B cell (primary cell): Measurements from ENCODE around the gene SSH3. TPM values are rescaled to one million over a fixed set of nuclear protein-coding genes. Genes with fewer than 3 reads are reported as not detected.

Source experiments
- ATAC-seq: fragments of 200-7000 bp; cut with Tn5 transposase; one replicate; pipeline ENCODE4 v1.10.0; 2021; ENCODE audit warnings: low read depth, mild to moderate bottlenecking, moderate number of reproducible peaks, moderate library complexity
- CTCF ChIA-PET: fragments of 350-600 bp; sonication (Branson Sonifier 250); formaldehyde crosslinking; loops from one replicate; lab custom pipeline; 2021; ENCODE audit warnings: antibody characterized with exemption, inconsistent platforms; lab: Charles Lee
- POLR2A ChIA-PET: fragments of 350-600 bp; sonication (Branson Sonifier 250); formaldehyde crosslinking; loops from one replicate; lab custom pipeline; 2021; ENCODE audit warnings: antibody characterized with exemption; lab: Charles Lee
- DNase-seq: peaks from one replicate; pipeline ENCODE4 v3.0.0; 2013
- H2AFZ ChIP-seq: 2 replicates; pipeline ENCODE4 v1.6.1; 2012; ENCODE audit warnings: mild to moderate bottlenecking, low read depth, low read length; ENCODE audit not compliant: insufficient read depth, poor library complexity, severe bottlenecking
- H3K27ac ChIP-seq, 2 donors: 1 replicate in 1 of 2; 2 replicates in 1 of 2; pipeline ENCODE4 v1.5.1; 2012 to 2013; ENCODE audit warnings: low read length in 2 of 2, mild to moderate bottlenecking in 2 of 2, moderate library complexity in 1 of 2
- H3K27me3 ChIP-seq, 4 experiments: fragments of 200-600 bp in 1 of 4; sonication (generic) in 1 of 4; replicated peaks in 1 of 4; 1 replicate in 2 of 4; 2 replicates in 2 of 4; pipeline versions ENCODE4 v1.6.1 to v1.7.0; 2013 to 2016; ENCODE audit warnings: low read length in 3 of 4, mild to moderate bottlenecking in 2 of 4, mixed read lengths in 1 of 4, moderate library complexity in 1 of 4; ENCODE audit not compliant: insufficient read depth in 4 of 4, control insufficient read depth in 3 of 4; ENCODE audit errors: control extremely low read depth in 1 of 4
- H3K36me3 ChIP-seq, 2 experiments: replicated peaks in 1 of 2; 1 replicate in 1 of 2; 2 replicates in 1 of 2; pipeline versions ENCODE4 v1.6.1 to v1.7.1; 2013; ENCODE audit warnings: low read length in 1 of 2; ENCODE audit not compliant: insufficient read depth in 2 of 2, control insufficient read depth in 1 of 2; ENCODE audit errors: control extremely low read depth in 1 of 2, extremely low read depth in 1 of 2
- H3K4me1 ChIP-seq, 2 donors: fragments of 200-600 bp in 1 of 2; sonication (generic) in 1 of 2; 1 replicate in 1 of 2; 2 replicates in 1 of 2; pipeline versions ENCODE4 v1.5.1 to v1.6.1; 2013 to 2017; ENCODE audit warnings: low read length in 2 of 2; ENCODE audit not compliant: control insufficient read depth in 2 of 2, insufficient read depth in 2 of 2
- H3K4me2 ChIP-seq: replicated peaks from 2 replicates; pipeline ENCODE3; 2012; ENCODE audit warnings: mild to moderate bottlenecking, low read depth, low read length; ENCODE audit not compliant: poor library complexity, severe bottlenecking
- H3K4me3 ChIP-seq, 5 experiments: fragments of 200-600 bp in 1 of 5; sonication (generic) in 1 of 5; 1 replicate in 3 of 5; 2 replicates in 2 of 5; pipeline versions ENCODE4 v1.5.1 to v1.7.0; 2011 to 2016; ENCODE audit warnings: low read length in 4 of 5, mild to moderate bottlenecking in 4 of 5, low read depth in 2 of 5, control low read depth in 1 of 5, moderate library complexity in 1 of 5; ENCODE audit not compliant: insufficient read depth in 1 of 5; ENCODE audit errors: control extremely low read depth in 1 of 5, extremely low read depth in 1 of 5
- H3K79me2 ChIP-seq: fragments of 200-600 bp; sonication (generic); one replicate; pipeline ENCODE4 v1.6.0; 2016; ENCODE audit warnings: low read length; ENCODE audit not compliant: control insufficient read depth, insufficient read depth
- H3K9ac ChIP-seq: fragments of 200-600 bp; sonication (generic); 2 replicates; pipeline ENCODE4 v1.6.1; 2017; ENCODE audit warnings: mild to moderate bottlenecking, low read length, moderate library complexity
- H3K9me3 ChIP-seq, 3 donors: one replicate each; pipeline versions ENCODE4 v1.6.1 to v1.7.1; 2013; ENCODE audit warnings: low read length in 2 of 3; ENCODE audit not compliant: control insufficient read depth in 2 of 3, insufficient read depth in 1 of 3; ENCODE audit errors: control extremely low read depth in 1 of 3
- H4K20me1 ChIP-seq: 2 replicates; pipeline ENCODE4 v1.6.0; 2012; ENCODE audit warnings: mild to moderate bottlenecking, low read length; ENCODE audit not compliant: insufficient read depth, control insufficient read depth, poor library complexity, severe bottlenecking
- H3K27ac Mint-ChIP-seq: one replicate; pipeline ENCODE4 v1.8.0; 2021; ENCODE audit warnings: mixed read lengths
- H3K27me3 Mint-ChIP-seq: one replicate; pipeline ENCODE4 v1.8.0; 2021; ENCODE audit warnings: mixed read lengths
- H3K4me1 Mint-ChIP-seq: one replicate; pipeline ENCODE4 v1.8.0; 2021; ENCODE audit warnings: mixed read lengths
- H3K4me3 Mint-ChIP-seq: one replicate; pipeline ENCODE4 v1.8.0; 2021; ENCODE audit warnings: mixed read lengths
- H3K9me3 Mint-ChIP-seq: one replicate; pipeline ENCODE4 v1.8.0; 2022; ENCODE audit warnings: mixed read lengths; ENCODE audit not compliant: insufficient read depth
- CTCF ChIP-seq: fragments of 200-600 bp; IDR thresholded peaks from one replicate; pipeline ENCODE4 v1.8.0; 2022; ENCODE audit warnings: antibody characterized with exemption, mild to moderate bottlenecking
- EZH2 ChIP-seq: IDR thresholded peaks from 2 replicates; pipeline ENCODE4 v1.6.1; 2012; ENCODE audit warnings: borderline replicate concordance, low read depth, mild to moderate bottlenecking, moderate library complexity, low read length; ENCODE audit not compliant: insufficient read depth, poor library complexity, severe bottlenecking
- WGBS: methylation state at CpG from one replicate; pipeline ENCODE4 v1.1.5; 2013; ENCODE audit warnings: missing lambda C conversion rate; ENCODE audit not compliant: insufficient coverage; 5-methylcytosine and 5-hydroxymethylcytosine counted together
- intact Hi-C: fragments of 100-400 bp; cut with micrococcal nuclease; formaldehyde crosslinking; loops from one replicate; pipeline ENCODE4 v1.10.0; 2022
- polyA minus RNA-seq: library from RNA; depleted of rRNA, polyadenylated mRNA; stranded (reverse); fragments of >200 nt; gene quantifications from 2 replicates; pipeline ENCODE4 v1.2.3, GENCODE V29; 2012
- polyA plus RNA-seq: library from polyadenylated mRNA; depleted of rRNA; stranded (reverse); fragments of >200 nt; gene quantifications from 2 replicates; pipeline ENCODE4 v1.2.3, GENCODE V29; 2012
- total RNA-seq, 2 donors: library from RNA; stranded (reverse); fragments of 120-200 nt in 1 of 2; gene quantifications; 1 replicate in 1 of 2; 2 replicates in 1 of 2; pipeline versions ENCODE4 v1.2.3 to v1.2.4, GENCODE V29; 2013 to 2022

SSH3 gene
- total RNA-seq (7.2 and 8.5 TPM in 2 replicates), polyA plus RNA-seq (4.0 and 4.3 TPM in 2 replicates), polyA minus RNA-seq (2.7 and 4.2 TPM in 2 replicates)
- total RNA-seq (2013), result 0.89 TPM

DNA sequence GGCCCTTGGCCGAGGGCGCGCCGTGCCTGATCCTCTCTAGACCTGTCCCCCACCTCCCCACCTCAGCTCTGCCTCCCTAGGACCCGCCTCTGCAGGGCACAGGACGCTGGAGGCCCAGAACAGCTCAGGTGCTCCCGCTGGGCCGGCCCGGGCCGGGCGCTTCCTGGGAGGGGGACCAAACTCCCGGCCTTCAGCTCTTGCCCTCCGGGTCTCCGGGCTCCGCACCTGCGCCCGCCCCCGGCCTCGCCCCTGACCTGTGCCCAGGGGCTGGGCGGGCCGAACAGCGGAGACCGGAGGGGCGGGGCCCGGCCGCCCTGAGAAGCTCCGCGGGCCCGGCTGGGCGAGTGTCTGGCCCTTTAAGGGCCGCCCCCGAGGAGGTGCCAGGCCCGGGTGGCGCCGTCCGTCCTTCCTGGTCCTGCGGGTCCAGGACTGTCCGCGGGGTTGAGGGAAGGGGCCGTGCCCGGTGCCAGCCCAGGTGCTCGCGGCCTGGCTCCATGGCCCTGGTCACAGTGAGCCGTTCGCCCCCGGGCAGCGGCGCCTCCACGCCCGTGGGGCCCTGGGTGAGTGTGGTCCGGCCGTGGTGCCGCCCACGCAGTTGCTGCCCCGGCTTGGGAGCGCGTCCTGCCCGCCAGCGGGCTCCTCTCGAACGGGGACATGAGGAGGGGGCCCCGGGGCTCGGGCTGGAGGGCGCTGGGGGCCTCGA lies at the start of gene SSH3:
TSS of gene SSH3 (plus strand) at position 399 of the 703 bp plus-strand sequence. CDS start at position 495, 96 bp downstream.
- DNase-seq (no peak), ATAC-seq (peak; percentile 88)
- 44% methylated on average over 65 of the region's 65 CpGs for WGBS
- Mint-ChIP-seq H3K4me1 (peaks cover 3% of the 10 kb centered on the region), H3K27me3 (no peaks in the 10 kb centered on the region), H3K4me3 (peak within 1 kb of the TSS; percentile 37), H3K9me3 (no peaks in the 10 kb centered on the region), H3K27ac (no peak within 1 kb of the TSS)
- no peaks in the 10 kb centered on the region for H3K9me3 ChIP-seq
- intact Hi-C loops, result no loop called here
- peaks cover 43% of the 10 kb centered on the region for H4K20me1 ChIP-seq
- H3K79me2 ChIP-seq, result peaks cover 18% of the 10 kb centered on the region
- peak within 1 kb of the TSS in 3 of 5 experiments; percentile 38 to 56 (median 44) for H3K4me3 ChIP-seq
- peaks cover 5 to 44% of the 10 kb centered on the region in 2 experiments for H3K36me3 ChIP-seq
- H3K27ac ChIP-seq, result no peak within 1 kb of the TSS
- no peak for TF ChIP-seq CTCF
- no peak for TF ChIP-seq EZH2
- peak within 1 kb of the TSS; percentile 75 for H3K4me2 ChIP-seq
- ChIA-PET POLR2A (interaction anchor here (0.5 to 2.2 kb wide), 5 partner anchors 10 to 754 kb away, joined by 3 to 10 read pairs (median 5); partner anchors contain the start of genes ANKRD13D and CLCF1), CTCF (interaction anchor here (1.1 to 2.6 kb wide), 3 partner anchors 14 to 41 kb away, joined by 4 to 8 read pairs (median 4); no protein-coding TSS in a partner anchor)
- peak within 1 kb of the TSS; percentile 49 for H2AFZ ChIP-seq
- peak within 1 kb of the TSS; percentile 45 for H3K9ac ChIP-seq
- peaks cover 3 to 4% of the 10 kb centered on the region in 2 donors for H3K4me1 ChIP-seq
- H3K27me3 ChIP-seq, result no peaks in the 10 kb centered on the region
